Stimulated activated CD8-positive, alpha-beta memory T cell treated with anti-CD3 and anti-CD28 coated beads, Interleukin-4, amount 100 ng/mL, for 1 hour (primary cell): ENCODE measurements around the gene CTPS1.
A peak's percentile ranks its signal among the peaks of the same experiment; 100 is the strongest.

Experiments
- DNase-seq, 2 donors: peaks; one replicate each; pipeline ENCODE4 v3.0.0-alpha.2; 2020; ENCODE audit warnings: low read depth in 2 of 2, low spot score in 1 of 2

The CTPS1 gene

GRCh38 chr1:40988280-40988679 lies 8.8 kb downstream of the CTPS1 start:
- no peak for DNase-seq

- DNase-seq: no peak
Observed at GRCh38 chr1:40989066-40989465, 9.6 kb downstream of the CTPS1 start.

- DNase-seq: no peak
Observed at GRCh38 chr1:40997096-40997495, 17.6 kb downstream of the CTPS1 start.

- no peak for DNase-seq
Observed at GRCh38 chr1:40998668-40999067, 19.2 kb downstream of the CTPS1 start.

- no peak for DNase-seq
Observed at GRCh38 chr1:41003127-41003639, 23.7 kb downstream of the CTPS1 start.

- DNase-seq: peak; percentile 71 to 77
Observed at GRCh38 chr1:41003640-41004220, 24.2 kb downstream of the CTPS1 start.

GRCh38 chr1:41005876-41006275 lies 26.4 kb downstream of the CTPS1 start:
- no peak for DNase-seq

GRCh38 chr1:41006942-41007865 lies 27.7 kb downstream of the CTPS1 start:
- no peak for DNase-seq

GRCh38 chr1:41009466-41009865 lies 30.0 kb downstream of the CTPS1 start:
- no peak for DNase-seq

- no peak for DNase-seq
Observed at GRCh38 chr1:41010345-41010744, 30.8 kb downstream of the CTPS1 start.

- DNase-seq: no peak
Observed at GRCh38 chr1:41013024-41013423, 33.5 kb downstream of the CTPS1 start.

- DNase-seq: no peak
Observed at GRCh38 chr1:41013796-41014195, 34.3 kb downstream of the CTPS1 start.

GRCh38 chr1:41014871-41015270 lies 35.4 kb downstream of the CTPS1 start:
- DNase-seq: no peak

GRCh38 chr1:41015281-41015896 lies 35.9 kb downstream of the CTPS1 start:
- DNase-seq: no peak

- no peak for DNase-seq
Observed at GRCh38 chr1:41015897-41016470, 36.5 kb downstream of the CTPS1 start.

- no peak for DNase-seq
Observed at GRCh38 chr1:41017141-41018017, 37.9 kb downstream of the CTPS1 start.

GRCh38 chr1:41018018-41018410 lies 38.5 kb downstream of the CTPS1 start:
- no peak for DNase-seq

GRCh38 chr1:41019353-41019745 lies 39.9 kb downstream of the CTPS1 start:
- DNase-seq: no peak

- no peak for DNase-seq
Observed at GRCh38 chr1:41020109-41020576, 40.6 kb downstream of the CTPS1 start.

GRCh38 chr1:41020654-41021053 lies 41.2 kb downstream of the CTPS1 start:
- DNase-seq: no peak
